Inflammatory macrophage treated with lipopolysaccharide for 1 hour (primary cell): ENCODE results near the gene FKBP6.
A peak's percentile ranks its signal among the peaks of the same experiment; 100 is the strongest.
"Not testable (repeated sequence)": the region's sequence is repeated elsewhere in the genome, so short reads cannot be mapped to it uniquely, and the experiment has no call there.

ENCODE experiments used
- DNase-seq, 2 donors: peaks; one replicate each; pipeline ENCODE4 v3.0.0-alpha.2; 2020 to 2022

FKBP6 gene

GRCh38 chr7:73358590-73359275 lies 30.8 kb downstream of the FKBP6 start:
- DNase-seq = no peak

GRCh38 chr7:73359306-73359705 lies 31.3 kb downstream of the FKBP6 start:
- no peak for DNase-seq

GRCh38 chr7:73359746-73360375 lies 31.9 kb downstream of the FKBP6 start:
- DNase-seq = no peak

- not testable (repeated sequence) for DNase-seq
Observed at GRCh38 chr7:73360590-73360989, 32.6 kb downstream of the FKBP6 start.

- DNase-seq = no peak
Observed at GRCh38 chr7:73363225-73364005, 35.5 kb downstream of the FKBP6 start.

- no peak for DNase-seq
Observed at GRCh38 chr7:73364006-73364728, 36.2 kb downstream of the FKBP6 start.

- DNase-seq = no peak
Observed at GRCh38 chr7:73366127-73366526, 38.2 kb downstream of the FKBP6 start.

GRCh38 chr7:73366990-73367389 lies 39.0 kb downstream of the FKBP6 start:
- no peak for DNase-seq

GRCh38 chr7:73369009-73369408 lies 41.0 kb downstream of the FKBP6 start:
- DNase-seq = no peak

- no peak for DNase-seq
Observed at GRCh38 chr7:73369622-73370021, 41.7 kb downstream of the FKBP6 start.

GRCh38 chr7:73373741-73374140 lies 45.8 kb downstream of the FKBP6 start:
- DNase-seq = no peak

GRCh38 chr7:73376262-73376661 lies 48.3 kb downstream of the FKBP6 start:
- not testable (repeated sequence) for DNase-seq

GRCh38 chr7:73376671-73377412 lies 48.9 kb downstream of the FKBP6 start:
- DNase-seq = no peak

- not testable (repeated sequence) for DNase-seq
Observed at GRCh38 chr7:73377413-73378200, 49.6 kb downstream of the FKBP6 start.

- peak; percentile 60 to 62 for DNase-seq
Observed at GRCh38 chr7:73382934-73383503, 55.1 kb downstream of the FKBP6 start.

GRCh38 chr7:73387221-73387828 lies 59.4 kb downstream of the FKBP6 start:
- no peak for DNase-seq

GRCh38 chr7:73387908-73388414 lies 60.0 kb downstream of the FKBP6 start:
- no peak for DNase-seq

GRCh38 chr7:73391396-73391795 lies 63.4 kb downstream of the FKBP6 start:
- no peak for DNase-seq

GRCh38 chr7:73394422-73394821 lies 66.5 kb downstream of the FKBP6 start:
- no peak for DNase-seq
